HEK293 (cell line): ENCODE data around the gene CLIC5.

Experiments used
- BCL6B ChIP-seq: fragments of 450-650 bp; formaldehyde crosslinking; IDR thresholded peaks from 2 replicates; pipeline ENCODE4 v1.5.1; 2017; ENCODE audit warnings: missing biosample characterization, missing genetic modification characterization
- CTCF ChIP-seq: fragments of 450-650 bp; formaldehyde crosslinking; IDR thresholded peaks from 2 replicates; pipeline ENCODE4 v1.5.1; 2016; ENCODE audit warnings: missing biosample characterization, missing genetic modification characterization
- ELK4 ChIP-seq: IDR thresholded peaks from 2 replicates; pipeline ENCODE4 v1.6.1; 2011; ENCODE audit warnings: mild to moderate bottlenecking, low read depth, low read length, borderline replicate concordance
- HOXA7 ChIP-seq: sonication (generic); formaldehyde crosslinking; IDR thresholded peaks from 2 replicates; pipeline ENCODE4 v1.8.1; 2022; ENCODE audit warnings: missing genetic modification reagents, borderline replicate concordance
- MYNN ChIP-seq: fragments of 450-650 bp; formaldehyde crosslinking; IDR thresholded peaks from 2 replicates; pipeline ENCODE4 v1.5.1; 2016; ENCODE audit warnings: missing biosample characterization, missing genetic modification characterization, borderline replicate concordance
- ZFP41 ChIP-seq: fragments of 450-650 bp; formaldehyde crosslinking; IDR thresholded peaks from 2 replicates; pipeline ENCODE4 v1.5.1; 2016; ENCODE audit warnings: missing biosample characterization, missing genetic modification characterization, borderline replicate concordance
- ZNF112 ChIP-seq: fragments of 450-650 bp; formaldehyde crosslinking; IDR thresholded peaks from 2 replicates; pipeline ENCODE4 v1.5.0; 2017; ENCODE audit warnings: missing biosample characterization, missing genetic modification characterization
- ZNF341 ChIP-seq: fragments of 450-650 bp; formaldehyde crosslinking; IDR thresholded peaks from 2 replicates; pipeline ENCODE4; 2016; ENCODE audit warnings: low read depth, missing biosample characterization, missing genetic modification characterization
- ZNF354C ChIP-seq: fragments of 450-650 bp; formaldehyde crosslinking; IDR thresholded peaks from 2 replicates; pipeline ENCODE4 v1.5.1; 2016; ENCODE audit warnings: missing biosample characterization, missing genetic modification characterization, low read depth, borderline replicate concordance
- ZNF555 ChIP-seq: fragments of 450-650 bp; formaldehyde crosslinking; conservative IDR thresholded peaks from 2 replicates; pipeline ENCODE4 v1.5.1; 2017; ENCODE audit warnings: missing biosample characterization, mild to moderate bottlenecking, missing genetic modification characterization, inconsistent platforms
- ZNF623 ChIP-seq: fragments of 450-650 bp; formaldehyde crosslinking; IDR thresholded peaks from 2 replicates; pipeline ENCODE4 v1.5.1; 2016; ENCODE audit warnings: missing biosample characterization, missing genetic modification characterization

- TF ChIP-seq ELK4 (no peak), ZNF555 (tag by site-specific recombination) (no peak), ZNF112 (tag by site-specific recombination) (no peak), MYNN (tag by site-specific recombination) (no peak), ZNF354C (tag by site-specific recombination) (no peak), ZNF341 (tag by site-specific recombination) (no peak), ZFP41 (no peak), HOXA7 (CRISPR knock-in tag) (no peak), CTCF (tag by site-specific recombination) (no peak), BCL6B (tag by site-specific recombination) (no peak), ZNF623 (tag by site-specific recombination) (no peak)
Observed at GRCh38 chr6:45915780-45916468, 99.7 kb downstream of the CLIC5 start.
